K562 (cell line): ENCODE data around the gene ARHGEF9.

Experiments
- BMI1 ChIP-seq: fragments of 150-350 bp; IDR thresholded peaks from 2 replicates; pipeline ENCODE4 v1.6.1; 2014; ENCODE audit warnings: low read length
- ETV6 ChIP-seq, 3 experiments: fragments of 150-350 bp in 1 of 3; sonication (generic) in 1 of 3; formaldehyde crosslinking in 1 of 3; IDR thresholded peaks; 2 replicates each; pipeline versions ENCODE4 v1.6.1 to v1.8.0; 2014 to 2022; ENCODE audit warnings: borderline replicate concordance in 2 of 3, low read depth in 2 of 3, antibody characterized with exemption in 1 of 3, low read length in 1 of 3, mild to moderate bottlenecking in 1 of 3, missing genetic modification reagents in 1 of 3
- GABPB1 ChIP-seq: sonication (generic); formaldehyde crosslinking; IDR thresholded peaks from 2 replicates; pipeline ENCODE4 v1.8.0; 2022; ENCODE audit warnings: mild to moderate bottlenecking, missing genetic modification reagents
- JUND ChIP-seq, 2 experiments: IDR thresholded peaks; 2 replicates in 1 of 2; 3 replicates in 1 of 2; pipeline ENCODE4 v1.6.1; 2011; ENCODE audit warnings: borderline replicate concordance in 2 of 2, low read depth in 2 of 2, low read length in 2 of 2, improper control_type of control experiment in 1 of 2, missing biosample characterization in 1 of 2, missing genetic modification characterization in 1 of 2, missing genetic modification reagents in 1 of 2
- MTA2 ChIP-seq: fragments of 450-650 bp; IDR thresholded peaks from 2 replicates; pipeline ENCODE4 v1.6.1; 2016; ENCODE audit warnings: low read depth
- PTBP1 ChIP-seq: fragments of 200-400 bp; formaldehyde crosslinking; IDR thresholded peaks from 2 replicates; pipeline ENCODE4 v1.6.1; 2017; ENCODE audit warnings: low read depth, low read length
- SIN3A ChIP-seq, 2 experiments: fragments of 150-350 bp in 1 of 2; IDR thresholded peaks; 2 replicates each; pipeline ENCODE4 v1.6.1; 2011 to 2016; ENCODE audit warnings: borderline replicate concordance in 2 of 2, low read depth in 2 of 2, low read length in 2 of 2, mild to moderate bottlenecking in 2 of 2, moderate library complexity in 2 of 2; ENCODE audit not compliant: control insufficient read depth in 1 of 2
- SMARCA4 ChIP-seq: fragments of 450-650 bp; IDR thresholded peaks from 2 replicates; pipeline ENCODE4 v1.6.1; 2016
- YY1 ChIP-seq, 3 experiments: IDR thresholded peaks; 2 replicates each; pipeline ENCODE4 v1.6.1; 2011; ENCODE audit warnings: low read length in 2 of 3, mild to moderate bottlenecking in 2 of 3, moderate library complexity in 2 of 3, borderline replicate concordance in 1 of 3, control low read depth in 1 of 3, low read depth in 1 of 3; ENCODE audit not compliant: insufficient read depth in 3 of 3, insufficient replicate concordance in 2 of 3, control insufficient read depth in 1 of 3, insufficient read length in 1 of 3; ENCODE audit errors: extremely low read depth in 1 of 3
- TF ChIP-seq, protein P1 (sequence below): fragments of 450-650 bp; formaldehyde crosslinking; IDR thresholded peaks from 2 replicates; pipeline ENCODE4 v1.4.0; 2022; ENCODE audit warnings: mild to moderate bottlenecking, moderate library complexity
- TF ChIP-seq, protein P2 (sequence below): fragments of 250-450 bp; sonication (Bioruptor Pico); IDR thresholded peaks from 2 replicates; pipeline ENCODE4 v1.8.0; 2022; ENCODE audit warnings: moderate library complexity, mild to moderate bottlenecking, inconsistent platforms

DNA sequence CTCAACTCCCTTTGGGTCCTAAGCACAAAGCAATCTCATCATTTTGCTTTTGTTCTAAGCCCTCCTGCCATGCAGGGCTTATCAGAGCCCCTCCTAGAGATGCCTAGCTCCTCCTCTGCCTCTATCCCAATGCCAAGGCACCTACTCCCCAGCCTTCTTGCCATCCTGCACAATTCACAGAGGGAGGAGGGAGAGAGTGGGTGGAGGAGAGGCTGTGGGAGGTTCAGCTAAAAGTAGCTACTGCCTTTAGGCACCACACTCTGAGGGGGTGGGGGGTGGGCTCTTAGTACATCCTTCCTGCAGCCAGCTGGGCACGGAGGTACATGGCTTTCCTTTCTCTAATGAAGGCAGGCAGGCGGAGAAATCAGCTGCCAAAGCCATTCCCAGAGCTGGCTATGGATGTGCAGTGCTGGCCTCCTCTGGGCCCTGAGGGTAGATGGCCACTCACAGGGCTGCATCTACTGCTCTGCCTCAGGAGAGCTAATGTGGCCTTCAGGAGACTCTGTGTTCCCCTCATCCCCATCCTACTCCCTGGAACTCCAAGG, 40.1 kb downstream of the ARHGEF9 start:
- TF ChIP-seq BMI1: no peak
- TF ChIP-seq ETV6 (IDR thresholded peaks at IDR 0.05; ENCODE audit: borderline replicate concordance in 1 of 2, low read depth in 2 of 2, low read length in 1 of 2): no peak
- no peak for TF ChIP-seq ETV6 (CRISPR knock-in tag; IDR thresholded peaks at IDR 0.05; ENCODE audit: borderline replicate concordance)
- no peak for TF ChIP-seq PTBP1
- no peak for TF ChIP-seq GABPB1 (CRISPR knock-in tag)
- no peak for TF ChIP-seq JUND (IDR thresholded peaks at IDR 0.05; ENCODE audit: borderline replicate concordance, low read depth, low read length)
- no peak for TF ChIP-seq JUND (tag; IDR thresholded peaks at IDR 0.05; ENCODE audit: borderline replicate concordance, low read depth, low read length)
- TF ChIP-seq MTA2: no peak
- no peak for TF ChIP-seq YY1 (IDR thresholded peaks at IDR 0.05; ENCODE audit: borderline replicate concordance in 1 of 3, control insufficient read depth in 1 of 3, extremely low read depth in 1 of 3, insufficient read depth in 3 of 3, insufficient read length in 1 of 3, insufficient replicate concordance in 2 of 3, low read depth in 1 of 3, low read length in 2 of 3)
- TF ChIP-seq SIN3A (IDR thresholded peaks at IDR 0.05; ENCODE audit: borderline replicate concordance in 2 of 2, control insufficient read depth in 1 of 2, low read depth in 2 of 2, low read length in 2 of 2): no peak
- TF ChIP-seq, protein P1, sequence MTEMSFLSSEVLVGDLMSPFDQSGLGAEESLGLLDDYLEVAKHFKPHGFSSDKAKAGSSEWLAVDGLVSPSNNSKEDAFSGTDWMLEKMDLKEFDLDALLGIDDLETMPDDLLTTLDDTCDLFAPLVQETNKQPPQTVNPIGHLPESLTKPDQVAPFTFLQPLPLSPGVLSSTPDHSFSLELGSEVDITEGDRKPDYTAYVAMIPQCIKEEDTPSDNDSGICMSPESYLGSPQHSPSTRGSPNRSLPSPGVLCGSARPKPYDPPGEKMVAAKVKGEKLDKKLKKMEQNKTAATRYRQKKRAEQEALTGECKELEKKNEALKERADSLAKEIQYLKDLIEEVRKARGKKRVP: no peak
- TF ChIP-seq SMARCA4: no peak
- TF ChIP-seq, protein P2, sequence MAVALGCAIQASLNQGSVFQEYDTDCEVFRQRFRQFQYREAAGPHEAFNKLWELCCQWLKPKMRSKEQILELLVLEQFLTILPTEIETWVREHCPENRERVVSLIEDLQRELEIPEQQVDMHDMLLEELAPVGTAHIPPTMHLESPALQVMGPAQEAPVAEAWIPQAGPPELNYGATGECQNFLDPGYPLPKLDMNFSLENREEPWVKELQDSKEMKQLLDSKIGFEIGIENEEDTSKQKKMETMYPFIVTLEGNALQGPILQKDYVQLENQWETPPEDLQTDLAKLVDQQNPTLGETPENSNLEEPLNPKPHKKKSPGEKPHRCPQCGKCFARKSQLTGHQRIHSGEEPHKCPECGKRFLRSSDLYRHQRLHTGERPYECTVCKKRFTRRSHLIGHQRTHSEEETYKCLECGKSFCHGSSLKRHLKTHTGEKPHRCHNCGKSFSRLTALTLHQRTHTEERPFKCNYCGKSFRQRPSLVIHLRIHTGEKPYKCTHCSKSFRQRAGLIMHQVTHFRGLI (CRISPR knock-in tag): no peak
